SK-N-SH treated with all-trans-retinoic acid at 6 μM for 48 hours (cell line): ENCODE measurements around the gene ARHGEF25.

Experiments used
- ATAC-seq: fragments of 200-7000 bp; cut with Tn5 transposase; 3 replicates; pipeline ENCODE4 v1.9.1; 2020; ENCODE audit warnings: mild to moderate bottlenecking, moderate library complexity
- BACH2 ChIP-seq: fragments of 250-450 bp; sonication (Bioruptor Pico); IDR thresholded peaks from 2 replicates; pipeline ENCODE4 v1.9.0; 2021; ENCODE audit warnings: mild to moderate bottlenecking, borderline replicate concordance
- CSDC2 ChIP-seq: fragments of 250-450 bp; sonication (Bioruptor Pico); IDR thresholded peaks from 2 replicates; pipeline ENCODE4 v1.5.0; 2020; ENCODE audit warnings: mild to moderate bottlenecking, moderate library complexity
- ESRRG ChIP-seq: fragments of 250-450 bp; sonication (Bioruptor Pico); IDR thresholded peaks from 2 replicates; pipeline ENCODE4 v1.6.1; 2021; ENCODE audit warnings: mild to moderate bottlenecking
- GLIS3 ChIP-seq: fragments of 250-450 bp; sonication (Bioruptor Pico); IDR thresholded peaks from 2 replicates; pipeline ENCODE4 v1.5.0; 2020; ENCODE audit warnings: mild to moderate bottlenecking, moderate library complexity
- OSR1 ChIP-seq: fragments of 250-450 bp; sonication (Bioruptor Pico); IDR thresholded peaks from 2 replicates; pipeline ENCODE4 v1.8.0; 2022; ENCODE audit warnings: moderate library complexity, mild to moderate bottlenecking, inconsistent platforms
- PPARA ChIP-seq: fragments of 250-450 bp; sonication (Bioruptor Pico); IDR thresholded peaks from 2 replicates; pipeline ENCODE4 v1.5.0; 2020; ENCODE audit warnings: mild to moderate bottlenecking, borderline replicate concordance
- RARB ChIP-seq: fragments of 250-450 bp; sonication (Bioruptor Pico); IDR thresholded peaks from 2 replicates; pipeline ENCODE4 v1.8.0; 2021; ENCODE audit warnings: mild to moderate bottlenecking, moderate library complexity
- SNAI2 ChIP-seq: fragments of 250-450 bp; sonication (Bioruptor Pico); IDR thresholded peaks from 2 replicates; pipeline ENCODE4 v1.5.0; 2020; ENCODE audit warnings: mild to moderate bottlenecking, moderate library complexity
- TCF4 ChIP-seq: fragments of 250-450 bp; sonication (Bioruptor Pico); IDR thresholded peaks from 2 replicates; pipeline ENCODE4 v1.8.0; 2021; ENCODE audit warnings: mild to moderate bottlenecking, moderate library complexity, borderline replicate concordance
- TOX ChIP-seq: fragments of 250-450 bp; sonication (Bioruptor Pico); IDR thresholded peaks from 2 replicates; pipeline ENCODE4 v1.8.0; 2021; ENCODE audit warnings: mild to moderate bottlenecking, moderate library complexity, borderline replicate concordance
- ZFP3 ChIP-seq: fragments of 250-450 bp; sonication (Bioruptor Pico); IDR thresholded peaks from 2 replicates; pipeline ENCODE4 v1.5.0; 2020; ENCODE audit warnings: mild to moderate bottlenecking, moderate library complexity
- ZNF565 ChIP-seq: fragments of 450-650 bp; formaldehyde crosslinking; conservative IDR thresholded peaks from 2 replicates; pipeline ENCODE4 v1.5.0; 2020; ENCODE audit warnings: low read depth, mild to moderate bottlenecking, moderate library complexity
- ZNF70 ChIP-seq: fragments of 450-650 bp; formaldehyde crosslinking; IDR thresholded peaks from 2 replicates; pipeline ENCODE4 v1.5.0; 2020; ENCODE audit warnings: mild to moderate bottlenecking, moderate library complexity
- TF ChIP-seq, protein P1 (sequence below): fragments of 250-450 bp; sonication (Bioruptor Pico); IDR thresholded peaks from 2 replicates; pipeline ENCODE4 v1.8.0; 2020; ENCODE audit warnings: mild to moderate bottlenecking, moderate library complexity, borderline replicate concordance
- TF ChIP-seq, protein P2 (sequence below): fragments of 250-450 bp; sonication (Bioruptor Pico); IDR thresholded peaks from 2 replicates; pipeline ENCODE4 v1.5.0; 2020; ENCODE audit warnings: mild to moderate bottlenecking, moderate library complexity
- TF ChIP-seq, protein P3 (sequence below): fragments of 250-450 bp; sonication (Bioruptor Pico); IDR thresholded peaks from 2 replicates; pipeline ENCODE4 v1.5.1; 2021; ENCODE audit warnings: mild to moderate bottlenecking, moderate library complexity
- TF ChIP-seq, protein P4 (sequence below): fragments of 250-450 bp; sonication (Bioruptor Pico); IDR thresholded peaks from 2 replicates; pipeline ENCODE4 v1.5.1; 2020; ENCODE audit warnings: low read depth, mild to moderate bottlenecking, moderate library complexity
- TF ChIP-seq, protein P5 (sequence below): fragments of 250-450 bp; sonication (Bioruptor Pico); IDR thresholded peaks from 2 replicates; pipeline ENCODE4 v1.8.0; 2021; ENCODE audit warnings: low read depth, mild to moderate bottlenecking, moderate library complexity, borderline replicate concordance

Gene ARHGEF25

DNA sequence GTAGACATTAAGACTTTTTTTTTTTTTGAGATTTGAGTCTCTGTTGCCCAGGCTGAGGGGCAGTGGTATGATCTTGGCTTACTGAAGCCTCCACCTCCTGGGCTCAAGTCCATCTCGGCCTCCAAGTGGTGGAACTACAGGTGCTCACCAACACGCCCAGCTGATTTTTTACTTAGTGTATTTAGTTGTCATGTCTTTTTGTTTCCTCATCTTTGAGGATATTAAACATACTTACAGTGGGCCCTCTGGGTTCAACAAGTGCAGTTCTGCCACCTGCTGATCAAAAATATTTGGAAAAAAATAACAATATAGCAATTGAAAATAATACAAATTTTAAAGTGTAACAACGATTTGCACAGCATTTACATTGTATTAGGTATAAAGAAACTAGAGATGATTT, 26.1 kb downstream of the ARHGEF25 start:
- ATAC-seq, result no peak
- TF ChIP-seq ZNF70 (CRISPR knock-in tag) (no peak), RARB (CRISPR knock-in tag) (no peak), CSDC2 (CRISPR knock-in tag) (no peak)

DNA sequence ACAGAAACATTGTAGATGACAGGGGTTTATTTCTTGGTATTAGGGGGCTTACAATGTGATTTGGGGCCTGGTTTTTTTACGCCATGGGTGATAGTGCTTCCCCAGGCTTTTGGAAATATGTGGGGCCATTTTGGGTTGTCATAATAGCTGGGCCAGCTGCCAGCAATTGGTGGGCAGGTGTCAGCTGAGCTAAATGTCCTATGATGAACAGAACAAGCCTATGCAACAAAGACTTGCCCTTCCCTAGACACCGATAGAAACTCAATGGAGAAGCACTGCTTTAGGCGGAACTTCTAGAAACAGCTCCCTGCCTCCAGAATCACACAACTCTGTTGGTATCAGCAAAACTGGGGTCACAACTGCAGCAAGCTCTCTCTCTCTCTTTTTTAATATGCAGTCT, 26.9 kb downstream of the ARHGEF25 start:
- no peak for ATAC-seq
- TF ChIP-seq BACH2 (CRISPR knock-in tag) (no peak), ESRRG (CRISPR knock-in tag) (no peak), SNAI2 (CRISPR knock-in tag) (no peak), PPARA (CRISPR knock-in tag) (no peak), ZFP3 (CRISPR knock-in tag) (no peak), GLIS3 (CRISPR knock-in tag) (no peak), OSR1 (CRISPR knock-in tag) (no peak), TCF4 (CRISPR knock-in tag) (no peak)
- TF ChIP-seq, protein P1, sequence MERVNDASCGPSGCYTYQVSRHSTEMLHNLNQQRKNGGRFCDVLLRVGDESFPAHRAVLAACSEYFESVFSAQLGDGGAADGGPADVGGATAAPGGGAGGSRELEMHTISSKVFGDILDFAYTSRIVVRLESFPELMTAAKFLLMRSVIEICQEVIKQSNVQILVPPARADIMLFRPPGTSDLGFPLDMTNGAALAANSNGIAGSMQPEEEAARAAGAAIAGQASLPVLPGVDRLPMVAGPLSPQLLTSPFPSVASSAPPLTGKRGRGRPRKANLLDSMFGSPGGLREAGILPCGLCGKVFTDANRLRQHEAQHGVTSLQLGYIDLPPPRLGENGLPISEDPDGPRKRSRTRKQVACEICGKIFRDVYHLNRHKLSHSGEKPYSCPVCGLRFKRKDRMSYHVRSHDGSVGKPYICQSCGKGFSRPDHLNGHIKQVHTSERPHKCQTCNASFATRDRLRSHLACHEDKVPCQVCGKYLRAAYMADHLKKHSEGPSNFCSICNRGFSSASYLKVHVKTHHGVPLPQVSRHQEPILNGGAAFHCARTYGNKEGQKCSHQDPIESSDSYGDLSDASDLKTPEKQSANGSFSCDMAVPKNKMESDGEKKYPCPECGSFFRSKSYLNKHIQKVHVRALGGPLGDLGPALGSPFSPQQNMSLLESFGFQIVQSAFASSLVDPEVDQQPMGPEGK (CRISPR knock-in tag), result no peak
- TF ChIP-seq, protein P2, sequence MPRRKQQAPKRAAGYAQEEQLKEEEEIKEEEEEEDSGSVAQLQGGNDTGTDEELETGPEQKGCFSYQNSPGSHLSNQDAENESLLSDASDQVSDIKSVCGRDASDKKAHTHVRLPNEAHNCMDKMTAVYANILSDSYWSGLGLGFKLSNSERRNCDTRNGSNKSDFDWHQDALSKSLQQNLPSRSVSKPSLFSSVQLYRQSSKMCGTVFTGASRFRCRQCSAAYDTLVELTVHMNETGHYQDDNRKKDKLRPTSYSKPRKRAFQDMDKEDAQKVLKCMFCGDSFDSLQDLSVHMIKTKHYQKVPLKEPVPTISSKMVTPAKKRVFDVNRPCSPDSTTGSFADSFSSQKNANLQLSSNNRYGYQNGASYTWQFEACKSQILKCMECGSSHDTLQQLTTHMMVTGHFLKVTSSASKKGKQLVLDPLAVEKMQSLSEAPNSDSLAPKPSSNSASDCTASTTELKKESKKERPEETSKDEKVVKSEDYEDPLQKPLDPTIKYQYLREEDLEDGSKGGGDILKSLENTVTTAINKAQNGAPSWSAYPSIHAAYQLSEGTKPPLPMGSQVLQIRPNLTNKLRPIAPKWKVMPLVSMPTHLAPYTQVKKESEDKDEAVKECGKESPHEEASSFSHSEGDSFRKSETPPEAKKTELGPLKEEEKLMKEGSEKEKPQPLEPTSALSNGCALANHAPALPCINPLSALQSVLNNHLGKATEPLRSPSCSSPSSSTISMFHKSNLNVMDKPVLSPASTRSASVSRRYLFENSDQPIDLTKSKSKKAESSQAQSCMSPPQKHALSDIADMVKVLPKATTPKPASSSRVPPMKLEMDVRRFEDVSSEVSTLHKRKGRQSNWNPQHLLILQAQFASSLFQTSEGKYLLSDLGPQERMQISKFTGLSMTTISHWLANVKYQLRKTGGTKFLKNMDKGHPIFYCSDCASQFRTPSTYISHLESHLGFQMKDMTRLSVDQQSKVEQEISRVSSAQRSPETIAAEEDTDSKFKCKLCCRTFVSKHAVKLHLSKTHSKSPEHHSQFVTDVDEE, result no peak

DNA sequence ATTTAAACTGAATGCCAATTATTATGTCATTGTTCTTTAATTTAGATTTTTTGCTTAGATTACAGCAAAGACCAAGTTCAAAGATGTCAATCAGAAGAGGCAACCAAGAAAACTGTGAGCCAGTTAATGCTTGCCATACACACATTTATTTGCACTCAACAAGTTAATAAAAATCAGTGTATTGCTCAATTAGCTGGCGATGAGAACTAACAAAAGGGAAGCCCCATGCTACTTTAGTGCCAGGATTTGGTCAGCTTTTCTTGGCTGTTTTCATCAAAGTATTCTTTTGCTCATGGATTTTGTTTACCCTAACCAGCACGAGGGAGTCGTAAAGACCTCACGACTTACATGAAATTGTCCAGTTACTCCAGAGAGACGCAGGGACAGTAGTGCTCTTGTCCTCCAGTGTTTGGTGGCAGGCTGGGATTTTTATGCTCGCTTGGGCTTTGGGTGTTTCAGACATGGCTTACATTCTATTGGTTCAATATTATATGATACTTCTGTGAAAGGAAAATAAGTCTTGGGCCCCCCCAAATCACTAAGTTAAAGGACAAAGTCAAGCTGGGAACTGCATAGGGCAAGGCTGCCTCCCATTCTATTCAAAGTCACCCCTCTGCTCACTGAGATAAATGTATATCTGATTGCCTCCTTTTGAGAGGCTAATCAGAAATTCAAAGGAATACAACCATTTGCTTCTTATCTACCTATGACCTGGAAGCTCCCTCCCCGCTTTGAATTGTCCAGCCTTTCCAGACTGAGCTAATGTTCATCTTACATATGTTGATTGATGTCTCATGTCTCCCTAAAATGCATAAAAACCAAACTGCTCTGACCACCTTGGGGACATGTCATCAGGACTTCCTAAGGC, 29.2 kb downstream of the ARHGEF25 start:
- ATAC-seq, result no peak
- TF ChIP-seq, protein P3, sequence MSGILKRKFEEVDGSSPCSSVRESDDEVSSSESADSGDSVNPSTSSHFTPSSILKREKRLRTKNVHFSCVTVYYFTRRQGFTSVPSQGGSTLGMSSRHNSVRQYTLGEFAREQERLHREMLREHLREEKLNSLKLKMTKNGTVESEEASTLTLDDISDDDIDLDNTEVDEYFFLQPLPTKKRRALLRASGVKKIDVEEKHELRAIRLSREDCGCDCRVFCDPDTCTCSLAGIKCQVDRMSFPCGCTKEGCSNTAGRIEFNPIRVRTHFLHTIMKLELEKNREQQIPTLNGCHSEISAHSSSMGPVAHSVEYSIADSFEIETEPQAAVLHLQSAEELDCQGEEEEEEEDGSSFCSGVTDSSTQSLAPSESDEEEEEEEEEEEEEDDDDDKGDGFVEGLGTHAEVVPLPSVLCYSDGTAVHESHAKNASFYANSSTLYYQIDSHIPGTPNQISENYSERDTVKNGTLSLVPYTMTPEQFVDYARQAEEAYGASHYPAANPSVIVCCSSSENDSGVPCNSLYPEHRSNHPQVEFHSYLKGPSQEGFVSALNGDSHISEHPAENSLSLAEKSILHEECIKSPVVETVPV (CRISPR knock-in tag), result no peak
- TF ChIP-seq, protein P4, sequence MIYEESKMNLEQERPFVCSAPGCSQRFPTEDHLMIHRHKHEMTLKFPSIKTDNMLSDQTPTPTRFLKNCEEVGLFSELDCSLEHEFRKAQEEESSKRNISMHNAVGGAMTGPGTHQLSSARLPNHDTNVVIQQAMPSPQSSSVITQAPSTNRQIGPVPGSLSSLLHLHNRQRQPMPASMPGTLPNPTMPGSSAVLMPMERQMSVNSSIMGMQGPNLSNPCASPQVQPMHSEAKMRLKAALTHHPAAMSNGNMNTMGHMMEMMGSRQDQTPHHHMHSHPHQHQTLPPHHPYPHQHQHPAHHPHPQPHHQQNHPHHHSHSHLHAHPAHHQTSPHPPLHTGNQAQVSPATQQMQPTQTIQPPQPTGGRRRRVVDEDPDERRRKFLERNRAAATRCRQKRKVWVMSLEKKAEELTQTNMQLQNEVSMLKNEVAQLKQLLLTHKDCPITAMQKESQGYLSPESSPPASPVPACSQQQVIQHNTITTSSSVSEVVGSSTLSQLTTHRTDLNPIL, result no peak
- no peak for TF ChIP-seq ZNF565
- TF ChIP-seq, protein P1 (CRISPR knock-in tag), result no peak
- no peak for TF ChIP-seq BACH2 (CRISPR knock-in tag)
- no peak for TF ChIP-seq CSDC2 (CRISPR knock-in tag)
- TF ChIP-seq ESRRG (CRISPR knock-in tag), result no peak
- TF ChIP-seq, protein P5, sequence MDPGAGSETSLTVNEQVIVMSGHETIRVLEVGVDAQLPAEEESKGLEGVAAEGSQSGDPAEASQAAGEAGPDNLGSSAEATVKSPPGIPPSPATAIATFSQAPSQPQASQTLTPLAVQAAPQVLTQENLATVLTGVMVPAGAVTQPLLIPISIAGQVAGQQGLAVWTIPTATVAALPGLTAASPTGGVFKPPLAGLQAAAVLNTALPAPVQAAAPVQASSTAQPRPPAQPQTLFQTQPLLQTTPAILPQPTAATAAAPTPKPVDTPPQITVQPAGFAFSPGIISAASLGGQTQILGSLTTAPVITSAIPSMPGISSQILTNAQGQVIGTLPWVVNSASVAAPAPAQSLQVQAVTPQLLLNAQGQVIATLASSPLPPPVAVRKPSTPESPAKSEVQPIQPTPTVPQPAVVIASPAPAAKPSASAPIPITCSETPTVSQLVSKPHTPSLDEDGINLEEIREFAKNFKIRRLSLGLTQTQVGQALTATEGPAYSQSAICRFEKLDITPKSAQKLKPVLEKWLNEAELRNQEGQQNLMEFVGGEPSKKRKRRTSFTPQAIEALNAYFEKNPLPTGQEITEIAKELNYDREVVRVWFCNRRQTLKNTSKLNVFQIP (CRISPR knock-in tag), result no peak
- TF ChIP-seq TOX (CRISPR knock-in tag), result no peak
